ENCODE measurements around the gene OR7C1. TPM values are rescaled to one million over a fixed set of nuclear protein-coding genes. Genes with fewer than 3 reads are reported as not detected.
"Not testable (repeated sequence)": the region's sequence is repeated elsewhere in the genome, so short reads cannot be mapped to it uniquely, and the experiment has no call there.

The OR7C1 gene
- total RNA-seq, 4 donors from 2014 or later = 2.2 to 3.3 (median 2.9) TPM

DNA sequence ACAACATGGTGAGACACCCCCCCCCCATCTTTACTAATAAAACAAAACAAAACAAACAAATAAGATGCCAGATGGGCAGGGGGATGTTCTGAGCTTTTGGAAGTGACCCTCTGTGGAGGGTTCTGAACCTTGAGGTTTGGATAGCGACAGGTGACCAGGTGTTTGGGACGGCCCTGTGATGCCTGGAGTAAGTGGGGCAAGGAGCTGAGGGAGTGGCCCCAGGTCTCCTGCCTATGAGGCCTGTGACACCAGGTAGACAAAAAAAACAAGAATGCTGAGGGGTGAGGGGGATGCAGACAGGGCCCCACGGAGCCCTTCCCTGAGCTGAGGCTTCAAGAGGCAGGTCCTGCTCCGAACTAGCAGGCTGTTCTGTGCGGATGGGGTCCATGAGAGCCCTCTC, 65.8 kb downstream of the OR7C1 start:
- H3K4me3 ChIP-seq (ENCODE audit: low read depth, poor library complexity, severe bottlenecking) = no peak overlapping the region
- no peak for TF ChIP-seq POLR2A (IDR thresholded peaks at IDR 0.05)
- TF ChIP-seq, protein P1, sequence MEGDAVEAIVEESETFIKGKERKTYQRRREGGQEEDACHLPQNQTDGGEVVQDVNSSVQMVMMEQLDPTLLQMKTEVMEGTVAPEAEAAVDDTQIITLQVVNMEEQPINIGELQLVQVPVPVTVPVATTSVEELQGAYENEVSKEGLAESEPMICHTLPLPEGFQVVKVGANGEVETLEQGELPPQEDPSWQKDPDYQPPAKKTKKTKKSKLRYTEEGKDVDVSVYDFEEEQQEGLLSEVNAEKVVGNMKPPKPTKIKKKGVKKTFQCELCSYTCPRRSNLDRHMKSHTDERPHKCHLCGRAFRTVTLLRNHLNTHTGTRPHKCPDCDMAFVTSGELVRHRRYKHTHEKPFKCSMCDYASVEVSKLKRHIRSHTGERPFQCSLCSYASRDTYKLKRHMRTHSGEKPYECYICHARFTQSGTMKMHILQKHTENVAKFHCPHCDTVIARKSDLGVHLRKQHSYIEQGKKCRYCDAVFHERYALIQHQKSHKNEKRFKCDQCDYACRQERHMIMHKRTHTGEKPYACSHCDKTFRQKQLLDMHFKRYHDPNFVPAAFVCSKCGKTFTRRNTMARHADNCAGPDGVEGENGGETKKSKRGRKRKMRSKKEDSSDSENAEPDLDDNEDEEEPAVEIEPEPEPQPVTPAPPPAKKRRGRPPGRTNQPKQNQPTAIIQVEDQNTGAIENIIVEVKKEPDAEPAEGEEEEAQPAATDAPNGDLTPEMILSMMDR (IDR thresholded peaks at IDR 0.05) = no peak
- intact Hi-C loops (cut with DNase I; ENCODE audit: low total_unique reads) = no loop called here
- 72 to 88% methylated on average over 5 of the region's 5 CpGs for WGBS, 2 donors
- peak in 1 of 2 donors; percentile 37 for DNase-seq (ENCODE audit: low spot score in 2 of 2)

DNA sequence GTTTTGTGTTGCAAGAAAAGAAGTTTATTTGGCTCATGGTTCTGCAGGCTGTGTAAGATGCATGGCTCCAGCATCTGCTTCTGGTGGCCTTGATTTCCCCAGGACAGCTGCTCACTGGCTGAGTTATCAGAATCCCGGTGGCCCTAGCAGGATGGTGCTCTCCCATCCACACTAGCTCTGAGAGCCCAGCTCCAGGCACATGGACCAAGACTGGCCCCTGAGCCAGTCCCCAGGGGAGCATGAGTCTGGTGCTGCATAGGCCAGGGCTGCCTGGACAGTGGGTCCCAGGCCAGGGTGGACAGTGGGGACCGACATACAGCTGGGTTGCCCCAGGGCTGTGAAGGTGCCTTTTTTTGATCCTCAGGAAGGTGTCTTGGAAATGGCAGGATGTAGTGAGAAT, 67.0 kb downstream of the OR7C1 start:
- peak in 1 of 2 donors; percentile 54 for DNase-seq (ENCODE audit: low spot score in 2 of 2)
- WGBS, 2 donors = 96 to 100% methylated on average over 2 of the region's 2 CpGs
- no peak for TF ChIP-seq POLR2A (IDR thresholded peaks at IDR 0.05)
- TF ChIP-seq, protein P1 (IDR thresholded peaks at IDR 0.05) = no peak
- H3K4me3 ChIP-seq (ENCODE audit: low read depth, poor library complexity, severe bottlenecking) = no peak overlapping the region
- intact Hi-C loops (cut with DNase I; ENCODE audit: low total_unique reads) = no loop called here

GRCh38 chr19:14767466-14767971, 67.5 kb downstream of the OR7C1 start:
- peak in 1 of 2 donors; percentile 62 for DNase-seq (ENCODE audit: low spot score in 2 of 2)

DNA sequence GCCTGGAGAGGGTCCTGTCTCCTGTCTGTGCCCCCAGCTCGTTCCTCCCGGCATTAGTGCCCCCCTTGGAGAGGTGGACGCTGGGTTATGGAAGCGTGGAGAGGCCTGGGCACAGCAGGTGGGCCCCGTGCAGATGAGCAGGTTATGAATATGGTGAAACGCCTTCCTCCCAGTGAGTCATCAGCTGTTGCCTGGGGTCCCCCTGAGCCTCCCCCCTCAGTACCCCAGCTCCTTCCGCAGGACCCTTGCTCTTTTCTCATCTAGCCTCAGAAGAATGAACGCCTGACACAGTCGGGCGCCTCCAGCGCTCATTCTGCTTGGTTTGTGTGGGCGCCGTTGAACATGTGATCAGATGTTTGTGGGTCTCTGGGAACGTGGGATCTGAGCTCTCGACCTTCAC, 69.1 kb downstream of the OR7C1 start:
- H3K4me3 ChIP-seq (ENCODE audit: low read depth, poor library complexity, severe bottlenecking); intact Hi-C loops (cut with DNase I; ENCODE audit: low total_unique reads): not testable (repeated sequence)
- DNase-seq (ENCODE audit: low spot score in 2 of 2) = peak in 1 of 2 donors; percentile 34
- 80 to 90% methylated on average over 11 to 15 of the region's 15 CpGs for WGBS, 2 donors

More at GRCh38 chr19:14767466-14767971, 67.5 kb downstream of the OR7C1 start:
- WGBS, 2 donors = 88 to 97% methylated on average over 2 of the region's 2 CpGs
- intact Hi-C loops (cut with DNase I; ENCODE audit: low total_unique reads) = no loop called here
- no peak overlapping the region for H3K4me3 ChIP-seq (ENCODE audit: low read depth, poor library complexity, severe bottlenecking)
- TF ChIP-seq, protein P1 (IDR thresholded peaks at IDR 0.05) = no peak
- no peak for TF ChIP-seq POLR2A (IDR thresholded peaks at IDR 0.05)

DNA sequence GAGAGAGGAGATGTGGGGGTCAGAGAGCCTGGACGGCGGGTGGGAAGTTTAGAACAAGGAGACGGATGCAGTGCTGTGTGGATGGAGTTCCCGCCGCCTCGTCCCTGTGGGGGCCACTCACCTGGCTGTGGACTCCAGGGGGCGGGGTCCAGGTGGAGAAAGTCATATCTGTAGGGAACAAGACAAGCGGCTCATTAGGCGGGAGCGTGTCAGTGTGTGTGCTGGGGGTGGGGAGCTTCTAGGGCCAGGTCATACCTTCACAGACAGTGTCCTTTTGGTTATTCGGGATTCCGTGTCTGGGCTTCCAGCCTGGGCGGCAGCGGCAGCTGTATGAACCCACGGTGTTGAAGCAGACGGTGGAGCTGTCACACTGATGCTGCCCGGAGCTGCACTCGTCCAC, 69.6 kb downstream of the OR7C1 start:
- H3K4me3 ChIP-seq (ENCODE audit: low read depth, poor library complexity, severe bottlenecking); intact Hi-C loops (cut with DNase I; ENCODE audit: low total_unique reads): not testable (repeated sequence)
- peak in 1 of 2 donors; percentile 65 for DNase-seq (ENCODE audit: low spot score in 2 of 2)
- 88 to 90% methylated on average over 18 of the region's 18 CpGs for WGBS, 2 donors

GRCh38 chr19:14764401-14764800, 70.6 kb downstream of the OR7C1 start:
- no peak for DNase-seq (ENCODE audit: low spot score in 2 of 2)
- 88 to 94% methylated on average over 6 to 9 of the region's 9 CpGs for WGBS, 2 donors
- H3K4me3 ChIP-seq (ENCODE audit: low read depth, poor library complexity, severe bottlenecking) = no peak overlapping the region
- no peak for TF ChIP-seq POLR2A (IDR thresholded peaks at IDR 0.05)
- TF ChIP-seq, protein P1 (IDR thresholded peaks at IDR 0.05) = no peak
- intact Hi-C loops (cut with DNase I; ENCODE audit: low total_unique reads) = no loop called here

- intact Hi-C loops (cut with DNase I; ENCODE audit: low total_unique reads) = no loop called here
Observed at GRCh38 chr19:14763497-14764145, 71.4 kb downstream of the OR7C1 start.

More at GRCh38 chr19:14763497-14764145, 71.4 kb downstream of the OR7C1 start:
- TF ChIP-seq POLR2A (IDR thresholded peaks at IDR 0.05) = no peak
- TF ChIP-seq, protein P1 (IDR thresholded peaks at IDR 0.05) = no peak
- H3K4me3 ChIP-seq (ENCODE audit: low read depth, poor library complexity, severe bottlenecking) = no peak overlapping the region
- DNase-seq (ENCODE audit: low spot score in 2 of 2) = no peak
- 79 to 87% methylated on average over 4 of the region's 4 CpGs for WGBS, 2 donors
